A549 (cell line): ENCODE data around the gene MSI2. TPM values are rescaled to one million over a fixed set of nuclear protein-coding genes. Genes with fewer than 3 reads are reported as not detected.
A peak's percentile ranks its signal among the peaks of the same experiment; 100 is the strongest.

Experiments
- ATAC-seq, 2 experiments: fragments of 200-7000 bp in 1 of 2; fragments of >200 bp in 1 of 2; cut with Nextera tagmentation in 1 of 2; cut with Tn5 transposase in 1 of 2; 3 replicates each; pipeline versions ENCODE4 v1.8.0 to v1.9.1; 2018 to 2020; ENCODE audit warnings: mild to moderate bottlenecking in 1 of 2, moderate library complexity in 1 of 2
- CTCF ChIA-PET: fragments of 300-600 bp; sonication (Branson Sonifier 250); formaldehyde crosslinking; extraction: SDS; loops from one replicate; lab custom pipeline; 2021; ENCODE audit warnings: antibody characterized with exemption, inconsistent platforms; lab: Yijun Ruan, JAX
- POLR2A ChIA-PET: fragments of 350-600 bp; formaldehyde crosslinking; extraction: SDS; loops from one replicate; lab custom pipeline; 2021; ENCODE audit warnings: antibody characterized with exemption, inconsistent platforms; lab: Yijun Ruan, JAX
- DNase-seq, 2 experiments: peaks; one replicate each; pipeline versions ENCODE4 v3.0.0 to v3.0.0-alpha.2; 2011 to 2016; ENCODE audit warnings: low read depth in 1 of 2, low spot score in 1 of 2
- FAIRE-seq: peaks from 2 replicates; lab custom pipeline; 2011; peaks lifted over from hg19 to GRCh38; lab: Jason Lieb, UNC
- H3K27ac ChIP-seq, 2 experiments: fragments of >200 bp; sonication (Bioruptor Twin); formaldehyde crosslinking; 3 replicates each; pipeline ENCODE4 v1.5.1; 2016 to 2017
- H3K4me1 ChIP-seq: fragments of >200 bp; sonication (Bioruptor Twin); formaldehyde crosslinking; 3 replicates; pipeline ENCODE4 v1.6.1; 2016
- H3K4me2 ChIP-seq: fragments of >200 bp; sonication (Bioruptor Twin); formaldehyde crosslinking; 3 replicates; pipeline ENCODE4 v1.6.1; 2016
- H3K4me3 ChIP-seq: fragments of >200 bp; sonication (Bioruptor Twin); formaldehyde crosslinking; 3 replicates; pipeline ENCODE4 v1.5.1; 2016
- H3K9me3 ChIP-seq: fragments of >200 bp; sonication (Bioruptor Twin); formaldehyde crosslinking; 3 replicates; pipeline ENCODE4 v1.6.1; 2016
- CBX2 ChIP-seq: fragments of 200-600 bp; sonication (generic); IDR thresholded peaks from 2 replicates; pipeline ENCODE4 v1.6.1; 2016; ENCODE audit warnings: low read depth, mild to moderate bottlenecking, borderline replicate concordance
- CEBPB ChIP-seq, 2 experiments: fragments of >200 bp in 1 of 2; sonication (Bioruptor Twin) in 1 of 2; formaldehyde crosslinking in 1 of 2; IDR thresholded peaks; 2 replicates each; pipeline ENCODE4 v1.6.1; 2012 to 2016
- CHD2 ChIP-seq: fragments of 150-350 bp; IDR thresholded peaks from 2 replicates; pipeline ENCODE4 v1.6.1; 2014; ENCODE audit warnings: low read length; ENCODE audit not compliant: partially characterized antibody
- CHD4 ChIP-seq: fragments of 200-600 bp; sonication (generic); IDR thresholded peaks from 2 replicates; pipeline ENCODE4 v1.6.1; 2016; ENCODE audit warnings: antibody characterized with exemption, mild to moderate bottlenecking, borderline replicate concordance
- EHF ChIP-seq: fragments of 250-450 bp; sonication (Bioruptor Pico); IDR thresholded peaks from 2 replicates; pipeline ENCODE4 v1.5.0; 2020; ENCODE audit warnings: mild to moderate bottlenecking
- EHMT2 ChIP-seq: fragments of 200-600 bp; sonication (generic); IDR thresholded peaks from 2 replicates; pipeline ENCODE4 v1.6.1; 2016; ENCODE audit warnings: antibody characterized with exemption, low read depth, mild to moderate bottlenecking, moderate library complexity
- ESRRA ChIP-seq: fragments of 150-350 bp; IDR thresholded peaks from 2 replicates; pipeline ENCODE4 v1.6.1; 2014; ENCODE audit warnings: mild to moderate bottlenecking, low read length, borderline replicate concordance
- FOSL2 ChIP-seq, 2 experiments: fragments of 450-650 bp in 1 of 2; fragments of >200 bp in 1 of 2; sonication (Bioruptor Twin) in 1 of 2; formaldehyde crosslinking; IDR thresholded peaks; 2 replicates each; pipeline versions ENCODE4 v1.5.0 to v1.6.1; 2016 to 2020; ENCODE audit warnings: mild to moderate bottlenecking in 1 of 2, moderate library complexity in 1 of 2
- GATA3 ChIP-seq: IDR thresholded peaks from 2 replicates; pipeline ENCODE4 v1.6.1; 2012; ENCODE audit warnings: borderline replicate concordance
- HES2 ChIP-seq: fragments of >200 bp; sonication (Bioruptor Twin); formaldehyde crosslinking; IDR thresholded peaks from 2 replicates; pipeline ENCODE4 v1.6.1; 2016
- HMGXB4 ChIP-seq: fragments of 250-450 bp; sonication (Bioruptor Pico); IDR thresholded peaks from 2 replicates; pipeline ENCODE4 v1.5.0; 2021; ENCODE audit warnings: mild to moderate bottlenecking, moderate library complexity, borderline replicate concordance
- HOXB13 ChIP-seq: fragments of 250-450 bp; sonication (Bioruptor Pico); IDR thresholded peaks from 2 replicates; pipeline ENCODE4 v1.5.0; 2020; ENCODE audit warnings: low read depth, mild to moderate bottlenecking, moderate library complexity
- HOXB5 ChIP-seq: fragments of 250-450 bp; sonication (Bioruptor Pico); IDR thresholded peaks from 2 replicates; pipeline ENCODE4 v1.5.0; 2020; ENCODE audit warnings: mild to moderate bottlenecking, moderate library complexity
- MAFK ChIP-seq: fragments of 450-650 bp; IDR thresholded peaks from 2 replicates; pipeline ENCODE4 v1.6.1; 2014; ENCODE audit not compliant: partially characterized antibody
- NFE2L2 ChIP-seq: fragments of 150-350 bp; conservative IDR thresholded peaks from 2 replicates; pipeline ENCODE4 v1.6.1; 2014; ENCODE audit warnings: low read length
- PHF8 ChIP-seq: fragments of 200-600 bp; sonication (generic); IDR thresholded peaks from 2 replicates; pipeline ENCODE4 v1.6.1; 2016; ENCODE audit warnings: low read depth, mild to moderate bottlenecking, antibody characterized with exemption, moderate library complexity, borderline replicate concordance
- RAD21 ChIP-seq, 2 experiments: fragments of >200 bp in 1 of 2; sonication (Bioruptor Twin) in 1 of 2; formaldehyde crosslinking in 1 of 2; IDR thresholded peaks in 1 of 2; conservative IDR thresholded peaks in 1 of 2; 2 replicates in 1 of 2; 3 replicates in 1 of 2; pipeline ENCODE4 v1.6.1; 2012 to 2018; ENCODE audit warnings: inconsistent platforms in 1 of 2
- RARB ChIP-seq: fragments of 250-450 bp; sonication (Bioruptor Pico); IDR thresholded peaks from 2 replicates; pipeline ENCODE4 v1.8.0; 2021; ENCODE audit warnings: mild to moderate bottlenecking, moderate library complexity
- RFX5 ChIP-seq: fragments of 450-650 bp; IDR thresholded peaks from 2 replicates; pipeline ENCODE4 v1.7.1; 2014; ENCODE audit warnings: antibody characterized with exemption, mild to moderate bottlenecking, moderate library complexity
- TP53 ChIP-seq: fragments of 250-450 bp; sonication (Bioruptor Pico); IDR thresholded peaks from 2 replicates; pipeline ENCODE4 v1.5.0; 2021; ENCODE audit warnings: mild to moderate bottlenecking, moderate library complexity
- ZNF302 ChIP-seq: fragments of 250-450 bp; sonication (Bioruptor Pico); IDR thresholded peaks from 2 replicates; pipeline ENCODE4 v1.9.0; 2021; ENCODE audit warnings: inconsistent platforms, mild to moderate bottlenecking, moderate library complexity
- WGBS: methylation state at CpG from one replicate; pipeline ENCODE4 v1.1.6; 2017; ENCODE audit errors: missing lambda C conversion rate; 5-methylcytosine and 5-hydroxymethylcytosine counted together
- polyA plus RNA-seq, 4 experiments: library from polyadenylated mRNA; depleted of rRNA in 3 of 4; stranded (reverse); fragments of >200 nt; fragmentation: RNase III in 1 of 4; extraction: RNeasy Plus Mini Kit Qiagen cat#74134 plus additional on column Dnase treatment in 1 of 4; gene quantifications; 2 replicates in 3 of 4; 3 replicates in 1 of 4; pipeline ENCODE4 v1.2.3, GENCODE V29; 2011 to 2017

Gene MSI2
- polyA plus RNA-seq, 2 of the 4 experiments (the other 2 are of a cell fraction), result 43.6 to 44.4 TPM

- FAIRE-seq (no peak), ATAC-seq (no peak), DNase-seq (no peak)
- Histone ChIP-seq H3K4me3 (no peak overlapping the region), H3K4me2 (no peak overlapping the region), H3K9me3 (no peaks in the 10 kb centered on the region), H3K27ac (no peak overlapping the region), H3K4me1 (peaks cover 31% of the 10 kb centered on the region)
- TF ChIP-seq HOXB13 (CRISPR knock-in tag) (no peak), CBX2 (no peak), RAD21 (conservative IDR thresholded peaks at IDR 0.05 in 1 of 2, IDR thresholded peaks at IDR 0.05 in 1 of 2) (no peak), HMGXB4 (CRISPR knock-in tag) (no peak), CHD4 (no peak), MAFK (no peak), TP53 (CRISPR knock-in tag) (no peak), FOSL2 (IDR thresholded peaks at IDR 0.05) (no peak), FOSL2 (CRISPR knock-in tag; IDR thresholded peaks at IDR 0.05) (no peak), RFX5 (no peak), HES2 (no peak), EHF (CRISPR knock-in tag) (no peak), GATA3 (no peak), NFE2L2 (no peak)
- ChIA-PET CTCF (interaction anchor here (0.6 to 1.2 kb wide), 2 partner anchors 11 to 113 kb away, joined by 3 to 4 read pairs; no protein-coding TSS in a partner anchor), POLR2A (no interaction called here)
- 94% methylated on average over 7 of the region's 7 CpGs for WGBS
These were observed 302.9 kb downstream of the MSI2 start for GRCh38 chr17:57559226-57559625.

GRCh38 chr17:57559634-57560318 lies 303.5 kb downstream of the MSI2 start:
- H3K4me2 ChIP-seq, result no peak overlapping the region
- no peak overlapping the region for H3K4me3 ChIP-seq
- ChIA-PET CTCF (interaction anchor here (0.6 to 1.4 kb wide), 4 partner anchors 12 to 223 kb away, joined by 3 to 4 read pairs (median 3); no protein-coding TSS in a partner anchor), POLR2A (no interaction called here)
- 91% methylated on average over 14 of the region's 14 CpGs for WGBS
- H3K9me3 ChIP-seq, result no peaks in the 10 kb centered on the region
- H3K27ac ChIP-seq, result no peak overlapping the region
- H3K4me1 ChIP-seq, result peaks cover 33% of the 10 kb centered on the region
- TF ChIP-seq EHF (CRISPR knock-in tag) (no peak), CEBPB (IDR thresholded peaks at IDR 0.05) (peak; percentile 50 to 54; a peak in 2 of 4 replicates), ESRRA (no peak), EHMT2 (no peak), CHD2 (no peak), RARB (CRISPR knock-in tag) (no peak)
- ATAC-seq, result no peak
- no peak for DNase-seq
- FAIRE-seq, result no peak

GRCh38 chr17:57560319-57560705 lies 304.0 kb downstream of the MSI2 start:
- CTCF ChIA-PET, result interaction anchor here (0.6 to 1.4 kb wide), 4 partner anchors 14 to 223 kb away, joined by 3 to 4 read pairs (median 3); no protein-coding TSS in a partner anchor
- no peak for FAIRE-seq
- no peak overlapping the region for H3K4me2 ChIP-seq
- H3K27ac ChIP-seq, result peak overlapping the region in 1 of 2 experiments; percentile 33; a peak in 1 of 6 replicates
- POLR2A ChIA-PET, result no interaction called here
- H3K9me3 ChIP-seq, result no peaks in the 10 kb centered on the region
- H3K4me1 ChIP-seq, result peaks cover 33% of the 10 kb centered on the region
- 79% methylated on average over 4 of the region's 4 CpGs for WGBS
- no peak for TF ChIP-seq PHF8
- no peak for TF ChIP-seq FOSL2 (IDR thresholded peaks at IDR 0.05)
- TF ChIP-seq FOSL2 (CRISPR knock-in tag; IDR thresholded peaks at IDR 0.05), result no peak
- TF ChIP-seq HOXB5 (CRISPR knock-in tag), result no peak
- TF ChIP-seq ZNF302 (CRISPR knock-in tag), result no peak
- no peak for TF ChIP-seq HMGXB4 (CRISPR knock-in tag)
- no peak overlapping the region for H3K4me3 ChIP-seq
- ATAC-seq, result no peak
- DNase-seq, result no peak
